Transverse colon (tissue), 4 donors: ENCODE measurements around the gene SLCO4A1. TPM values are rescaled to one million over a fixed set of nuclear protein-coding genes. Genes with fewer than 3 reads are reported as not detected.

Source experiments
- DNase-seq: peaks from one replicate; pipeline ENCODE4 v3.0.0-alpha.2; 2019
- H3K27ac ChIP-seq, 4 donors: fragments of 200-600 bp; sonication (generic); 2 replicates each; pipeline ENCODE4 v1.5.1; 2016 to 2018; ENCODE audit warnings: inconsistent platforms in 4 of 4
- H3K27me3 ChIP-seq: fragments of 200-600 bp; sonication (generic); 2 replicates; pipeline ENCODE4 v1.5.1; 2017; ENCODE audit warnings: inconsistent platforms
- H3K36me3 ChIP-seq, 4 donors: fragments of 200-600 bp; sonication (generic); 2 replicates each; pipeline ENCODE4 v1.5.1; 2017 to 2019; ENCODE audit warnings: inconsistent platforms in 4 of 4
- H3K4me1 ChIP-seq, 4 donors: fragments of 200-600 bp; sonication (generic); 2 replicates each; pipeline ENCODE4 v1.5.1; 2017 to 2020; ENCODE audit warnings: inconsistent platforms in 4 of 4
- H3K4me3 ChIP-seq, 4 donors: fragments of 200-600 bp; sonication (generic); 1 replicate in 1 of 4; 2 replicates in 3 of 4; pipeline versions ENCODE4 v1.5.1 to v1.6.1; 2017 to 2019; ENCODE audit warnings: inconsistent platforms in 4 of 4
- H3K9me3 ChIP-seq, 2 donors: fragments of 200-600 bp; sonication (generic); 2 replicates each; pipeline ENCODE4 v1.5.1; 2017 to 2019; ENCODE audit warnings: inconsistent platforms in 2 of 2
- EP300 ChIP-seq: sonication (generic); formaldehyde crosslinking; IDR thresholded peaks from one replicate; pipeline ENCODE4 v1.6.1; 2017; ENCODE audit warnings: antibody characterized with exemption, low read depth
- POLR2A ChIP-seq: fragments of 450-650 bp; IDR thresholded peaks from one replicate; pipeline ENCODE4 v1.6.1; 2016; ENCODE audit warnings: antibody characterized with exemption, mild to moderate bottlenecking, moderate library complexity
- POLR2AphosphoS5 ChIP-seq, 3 donors: sonication (generic); formaldehyde crosslinking; IDR thresholded peaks; one replicate each; pipeline ENCODE4 v1.6.1; 2016; ENCODE audit warnings: antibody characterized with exemption in 3 of 3
- WGBS, 2 donors: methylation state at CpG; one replicate each; pipeline ENCODE4 v1.1.5; 2018; ENCODE audit warnings: low coverage in 1 of 2; 5-methylcytosine and 5-hydroxymethylcytosine counted together
- in situ Hi-C, 4 donors: fragments of 200-750 bp; cut with MboI; loops; one replicate each; pipeline versions ENCODE4 v1.15.0 to v1.15.1; 2017; ENCODE audit warnings: low sequenced_read_pairs in 3 of 4, low pct_ligation_motif_present in 1 of 4, low pct_unique_long_range_greater_than_20kb in 1 of 4
- intact Hi-C: fragments of 100-400 bp; cut with DNase I; formaldehyde crosslinking; loops from one replicate; pipeline ENCODE4 v1.15.1; 2023; ENCODE audit warnings: low total_unique reads
- total RNA-seq, 4 donors: library from RNA; depleted of rRNA; stranded (reverse); fragments of >200 nt; gene quantifications; one replicate each; pipeline ENCODE4 v1.1.0, GENCODE V29; 2016
- TF ChIP-seq, protein P1 (sequence below), 5 experiments: fragments of 200-600 bp in 3 of 5; fragments of 450-650 bp in 2 of 5; sonication (generic) in 3 of 5; IDR thresholded peaks; 1 replicate in 2 of 5; 2 replicates in 3 of 5; pipeline ENCODE4 v1.5.1; 2016 to 2017; ENCODE audit warnings: antibody characterized with exemption in 5 of 5, inconsistent platforms in 3 of 5, mild to moderate bottlenecking in 2 of 5, moderate library complexity in 1 of 5

SLCO4A1 gene
- total RNA-seq, 4 donors from 2014 or later: 13.7 to 375 (median 60.0) TPM

DNA sequence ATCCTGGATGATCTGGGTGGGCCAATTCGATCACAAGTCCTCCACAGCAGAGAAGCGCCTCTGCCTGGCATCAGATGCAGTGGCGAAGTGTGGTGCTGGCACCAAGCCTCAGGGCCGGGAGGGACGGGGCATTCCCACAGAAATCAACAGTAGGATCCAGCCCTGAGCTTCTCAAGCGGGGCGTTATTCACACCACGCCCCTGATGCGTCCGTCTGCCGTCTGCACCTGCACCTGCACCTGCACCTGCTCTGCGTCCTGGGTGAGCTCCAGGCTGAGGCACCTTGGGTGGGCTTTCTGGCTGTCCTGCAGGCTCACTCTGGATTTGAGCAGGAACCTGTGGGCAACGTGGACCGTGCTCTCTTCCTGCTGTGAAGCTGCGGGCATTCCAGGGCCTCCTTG lies 52.6 kb downstream of the SLCO4A1 start:
- Histone ChIP-seq H3K4me1 (no peaks in the 10 kb centered on the region), H3K27me3 (peaks cover 15% of the 10 kb centered on the region), H3K36me3 (no peaks in the 10 kb centered on the region), H3K4me3 (no peak overlapping the region), H3K9me3 (no peaks in the 10 kb centered on the region), H3K27ac (no peak overlapping the region)
- WGBS, 2 donors: 56 to 62% methylated on average over 2 to 15 of the region's 15 CpGs
- no peak for DNase-seq
- intact Hi-C loops (no loop called here), in situ Hi-C loops (loop anchor here in 1 of 4 donors (25.0 kb wide), 1 partner anchor 92 kb away; the partner anchor contains the start of gene MRGBP)
- TF ChIP-seq POLR2A (no peak), POLR2AphosphoS5 (IDR thresholded peaks at IDR 0.05) (no peak), EP300 (no peak)
- TF ChIP-seq, protein P1, sequence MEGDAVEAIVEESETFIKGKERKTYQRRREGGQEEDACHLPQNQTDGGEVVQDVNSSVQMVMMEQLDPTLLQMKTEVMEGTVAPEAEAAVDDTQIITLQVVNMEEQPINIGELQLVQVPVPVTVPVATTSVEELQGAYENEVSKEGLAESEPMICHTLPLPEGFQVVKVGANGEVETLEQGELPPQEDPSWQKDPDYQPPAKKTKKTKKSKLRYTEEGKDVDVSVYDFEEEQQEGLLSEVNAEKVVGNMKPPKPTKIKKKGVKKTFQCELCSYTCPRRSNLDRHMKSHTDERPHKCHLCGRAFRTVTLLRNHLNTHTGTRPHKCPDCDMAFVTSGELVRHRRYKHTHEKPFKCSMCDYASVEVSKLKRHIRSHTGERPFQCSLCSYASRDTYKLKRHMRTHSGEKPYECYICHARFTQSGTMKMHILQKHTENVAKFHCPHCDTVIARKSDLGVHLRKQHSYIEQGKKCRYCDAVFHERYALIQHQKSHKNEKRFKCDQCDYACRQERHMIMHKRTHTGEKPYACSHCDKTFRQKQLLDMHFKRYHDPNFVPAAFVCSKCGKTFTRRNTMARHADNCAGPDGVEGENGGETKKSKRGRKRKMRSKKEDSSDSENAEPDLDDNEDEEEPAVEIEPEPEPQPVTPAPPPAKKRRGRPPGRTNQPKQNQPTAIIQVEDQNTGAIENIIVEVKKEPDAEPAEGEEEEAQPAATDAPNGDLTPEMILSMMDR (IDR thresholded peaks at IDR 0.05): no peak

DNA sequence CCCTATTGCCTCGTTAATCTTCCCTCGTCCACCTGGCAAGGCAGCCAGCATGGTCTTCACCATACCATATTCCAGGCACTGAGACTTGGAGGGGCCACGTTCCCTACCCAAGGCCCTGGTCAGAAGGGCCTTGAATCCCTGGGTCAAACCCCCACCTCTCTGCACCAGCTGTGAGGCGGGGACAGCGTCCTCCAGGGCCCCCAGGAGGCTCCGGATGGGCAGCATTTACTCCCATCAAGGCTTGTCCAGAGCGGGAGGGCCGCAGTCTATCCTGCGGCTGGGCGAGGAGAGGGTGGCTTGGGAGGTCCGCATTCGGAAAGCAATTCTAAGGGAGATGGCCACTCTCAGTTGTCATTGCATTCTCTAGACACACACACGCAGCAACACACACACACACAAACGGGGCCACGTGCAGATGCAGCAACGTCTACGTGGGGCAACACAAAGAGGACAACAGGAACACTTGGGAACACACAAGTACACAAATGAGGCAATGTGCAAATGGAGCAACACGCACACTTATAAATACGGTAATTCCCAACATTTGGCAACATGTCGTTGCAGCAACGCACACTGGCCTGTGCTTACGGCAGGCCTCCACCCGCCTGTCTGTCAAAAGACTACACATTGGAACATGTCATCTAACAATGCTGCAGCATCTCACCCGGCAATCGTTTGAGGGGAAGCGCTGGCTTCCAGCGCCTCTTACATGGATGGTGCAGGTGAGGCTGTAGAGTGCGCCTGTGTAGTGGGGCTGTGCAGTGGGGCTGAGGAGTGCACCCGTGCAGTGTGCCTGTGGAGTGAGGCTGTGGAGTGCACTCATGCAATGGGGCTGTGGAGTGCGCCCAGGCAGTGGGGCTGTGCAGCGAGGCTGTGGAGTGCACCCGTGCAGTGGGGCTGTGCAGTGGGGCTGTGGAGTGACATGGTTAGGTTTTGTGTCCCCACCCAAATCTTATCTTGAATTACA lies 53.4 kb downstream of the SLCO4A1 start:
- 74 to 83% methylated on average over 10 to 32 of the region's 32 CpGs for WGBS, 2 donors
- Histone ChIP-seq H3K36me3 (no peaks in the 10 kb centered on the region), H3K27ac (no peak overlapping the region), H3K4me3 (no peak overlapping the region), H3K27me3 (peaks cover 15% of the 10 kb centered on the region), H3K4me1 (no peaks in the 10 kb centered on the region), H3K9me3 (no peaks in the 10 kb centered on the region)
- intact Hi-C loops (no loop called here), in situ Hi-C loops (loop anchor here in 1 of 4 donors (25.0 kb wide), 1 partner anchor 92 kb away; the partner anchor contains the start of gene MRGBP)
- no peak for DNase-seq
- TF ChIP-seq, protein P1 (IDR thresholded peaks at IDR 0.05): no peak
- TF ChIP-seq POLR2AphosphoS5 (IDR thresholded peaks at IDR 0.05) (no peak), EP300 (no peak), POLR2A (no peak)

DNA sequence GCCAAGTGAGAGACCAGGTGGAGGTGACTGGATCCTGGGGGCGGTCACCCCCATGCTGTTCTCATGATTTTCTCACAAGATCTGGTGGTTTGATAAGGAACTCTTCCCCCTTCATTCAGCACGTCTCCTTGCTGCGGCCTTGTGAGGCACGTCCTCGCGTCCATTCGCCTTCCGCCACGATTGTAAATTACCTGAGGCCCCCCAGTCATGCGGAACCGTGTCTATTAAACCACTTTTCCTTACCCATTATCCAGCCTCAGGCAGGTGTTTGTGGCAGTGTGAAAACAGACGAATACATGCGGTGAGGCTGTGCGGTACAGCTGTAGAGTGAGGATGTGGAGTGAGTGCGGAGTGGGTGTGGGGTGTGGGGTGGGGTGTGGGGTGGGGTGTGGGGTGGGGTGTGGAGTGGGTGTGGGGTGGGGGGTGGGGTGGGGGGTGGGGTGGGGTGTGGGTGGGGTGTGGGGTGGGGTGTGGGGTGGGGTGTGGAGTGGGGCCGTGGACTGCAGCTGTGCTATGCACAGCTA lies 54.2 kb downstream of the SLCO4A1 start:
- Histone ChIP-seq H3K27ac (no peak overlapping the region), H3K4me3 (no peak overlapping the region), H3K4me1 (no peaks in the 10 kb centered on the region), H3K9me3 (no peaks in the 10 kb centered on the region), H3K36me3 (no peaks in the 10 kb centered on the region), H3K27me3 (peaks cover 15% of the 10 kb centered on the region)
- no peak for TF ChIP-seq EP300
- TF ChIP-seq POLR2AphosphoS5 (IDR thresholded peaks at IDR 0.05): no peak
- TF ChIP-seq, protein P1 (IDR thresholded peaks at IDR 0.05): no peak
- TF ChIP-seq POLR2A: no peak
- 72 to 80% methylated on average over 12 to 15 of the region's 16 CpGs for WGBS, 2 donors
- no peak for DNase-seq
- in situ Hi-C loops: loop anchor here in 1 of 4 donors (25.0 kb wide), 1 partner anchor 91 kb away; the partner anchor contains the start of gene MRGBP
- intact Hi-C loops: no loop called here

DNA sequence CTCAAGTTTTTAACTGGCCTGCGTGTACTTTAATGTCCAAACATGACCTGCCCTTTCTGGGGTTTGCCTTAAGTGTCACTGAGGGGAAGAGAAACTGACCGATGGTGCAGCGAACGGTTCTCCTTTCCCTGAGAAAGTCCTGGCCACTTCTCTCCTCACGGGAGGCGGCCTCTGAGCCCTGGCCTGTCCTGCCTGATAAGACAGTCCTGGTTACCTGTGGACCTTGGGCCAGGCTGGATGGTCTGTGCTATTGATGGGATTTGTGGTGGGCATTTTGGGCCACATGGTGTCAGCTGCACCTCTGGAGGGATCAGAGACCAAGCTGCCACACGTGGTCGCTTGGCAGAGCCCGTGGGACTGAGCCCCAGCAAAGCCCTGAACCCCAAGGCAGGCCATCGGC lies 54.7 kb downstream of the SLCO4A1 start:
- 77% methylated on average over 9 of the region's 10 CpGs; no CpG with 5 or more reads in 1 of the 2 donors for WGBS, 2 donors
- Histone ChIP-seq H3K27ac (no peak overlapping the region), H3K4me1 (no peaks in the 10 kb centered on the region), H3K4me3 (no peak overlapping the region), H3K9me3 (no peaks in the 10 kb centered on the region), H3K36me3 (no peaks in the 10 kb centered on the region), H3K27me3 (peaks cover 12% of the 10 kb centered on the region)
- in situ Hi-C loops: loop anchor here in 1 of 4 donors (25.0 kb wide), 1 partner anchor 90 kb away; the partner anchor contains the start of gene MRGBP
- TF ChIP-seq, protein P1 (IDR thresholded peaks at IDR 0.05): no peak
- intact Hi-C loops: no loop called here
- DNase-seq: no peak
